Activated CD4-positive, CD25-positive, alpha-beta regulatory T cell (primary cell): ENCODE results near the gene FCN3.
A peak's percentile ranks its signal among the peaks of the same experiment; 100 is the strongest.
"Not testable (repeated sequence)": the region's sequence is repeated elsewhere in the genome, so short reads cannot be mapped to it uniquely, and the experiment has no call there.

Source experiments
- DNase-seq, 4 experiments: peaks; one replicate each; lab custom pipeline; 2025; lab: John Stamatoyannopoulos, UW

FCN3 gene

DNA sequence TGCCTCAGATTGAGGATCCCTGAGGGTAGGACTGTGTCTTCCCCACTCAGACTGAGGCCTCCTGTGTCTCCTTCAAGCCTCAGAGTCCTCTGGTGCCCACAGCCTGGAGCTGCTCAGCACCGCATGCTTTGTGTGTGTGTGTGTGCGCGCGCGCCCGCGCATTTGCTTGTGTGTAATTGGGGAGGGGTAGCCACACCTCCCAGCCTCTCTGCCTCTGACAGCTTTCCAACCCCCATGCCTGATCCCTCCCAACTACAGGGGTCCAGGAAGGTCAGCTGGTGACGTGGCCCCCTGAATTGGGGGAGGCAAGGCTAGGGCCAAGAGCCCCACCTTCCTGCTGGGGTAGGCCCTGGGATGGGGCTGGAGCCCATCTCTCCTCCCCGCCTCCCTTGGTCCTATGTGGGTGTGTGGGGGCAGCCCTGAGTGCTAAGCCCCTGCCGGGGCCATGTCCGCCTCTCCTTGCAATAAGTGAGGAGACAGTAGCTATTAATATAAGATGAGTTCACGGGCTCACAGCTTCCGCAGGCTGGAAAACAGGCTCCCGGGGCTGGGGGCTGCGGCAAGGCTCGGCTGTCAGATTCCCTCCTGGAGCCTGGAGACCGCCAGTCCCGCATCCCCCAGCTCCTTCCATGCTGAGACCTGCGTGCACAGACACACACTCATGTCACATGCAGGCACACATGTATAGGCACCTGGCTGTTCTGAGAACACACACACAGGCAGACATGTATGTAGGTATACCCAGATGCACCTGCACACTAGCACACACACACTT, 24.8 kb upstream of the FCN3 start:
- no peak for DNase-seq

DNA sequence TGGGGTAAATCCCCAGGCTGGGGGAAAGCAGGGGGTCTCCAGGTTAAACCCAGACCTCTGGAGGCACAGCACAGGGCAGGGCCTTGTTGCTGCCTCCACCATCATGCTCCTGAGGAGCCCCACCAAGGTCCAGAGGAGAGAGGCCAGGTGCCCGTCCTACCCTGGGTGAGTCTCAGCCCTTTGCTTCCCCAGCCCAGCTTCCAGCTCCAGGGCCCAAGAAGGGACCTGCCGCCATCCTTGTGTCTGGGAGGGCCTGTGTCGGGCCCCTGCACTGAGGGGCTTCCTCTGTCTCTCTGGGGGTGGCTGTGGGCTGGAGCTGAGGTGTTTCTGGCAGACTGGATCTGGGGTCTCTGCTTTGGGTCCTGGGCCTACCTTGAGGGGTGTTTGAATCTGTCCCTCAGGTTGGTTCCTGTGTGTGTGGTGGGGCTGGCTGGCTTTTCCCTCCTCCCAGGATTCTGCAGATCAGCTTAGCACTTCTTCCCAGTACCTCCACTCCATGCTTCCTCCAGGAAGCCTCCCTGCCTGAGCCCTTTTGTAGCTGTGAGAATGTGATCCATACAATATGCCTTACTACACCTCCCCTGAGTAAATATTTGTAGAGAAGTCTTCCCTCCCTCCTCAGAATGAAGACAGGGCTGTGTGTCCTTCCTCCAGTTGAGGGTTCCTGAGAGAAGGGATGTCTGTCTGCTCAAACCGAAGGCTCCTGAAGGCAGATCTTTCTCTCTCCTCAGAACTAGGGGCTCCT, 24.0 kb upstream of the FCN3 start:
- no peak for DNase-seq

DNA sequence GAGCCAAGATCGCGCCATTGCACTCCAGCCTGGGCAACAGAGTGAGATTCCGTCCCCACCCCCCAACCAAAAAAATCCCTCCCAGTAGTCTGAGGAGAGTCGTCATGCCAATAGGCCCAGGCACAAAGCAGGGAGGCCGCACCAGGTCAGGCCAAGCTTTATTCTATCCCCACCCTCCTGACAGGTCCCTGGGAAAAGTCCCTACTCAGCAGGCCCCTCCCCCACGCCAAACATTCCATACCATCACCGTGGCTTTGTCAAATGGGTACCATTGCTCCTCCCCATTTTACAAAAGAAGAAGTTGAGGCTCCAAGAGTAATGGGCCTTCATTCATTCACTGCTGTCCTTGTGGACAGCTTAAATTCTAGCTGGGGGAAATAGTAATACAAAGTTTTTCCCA, 23.1 kb upstream of the FCN3 start:
- DNase-seq, result no peak

DNA sequence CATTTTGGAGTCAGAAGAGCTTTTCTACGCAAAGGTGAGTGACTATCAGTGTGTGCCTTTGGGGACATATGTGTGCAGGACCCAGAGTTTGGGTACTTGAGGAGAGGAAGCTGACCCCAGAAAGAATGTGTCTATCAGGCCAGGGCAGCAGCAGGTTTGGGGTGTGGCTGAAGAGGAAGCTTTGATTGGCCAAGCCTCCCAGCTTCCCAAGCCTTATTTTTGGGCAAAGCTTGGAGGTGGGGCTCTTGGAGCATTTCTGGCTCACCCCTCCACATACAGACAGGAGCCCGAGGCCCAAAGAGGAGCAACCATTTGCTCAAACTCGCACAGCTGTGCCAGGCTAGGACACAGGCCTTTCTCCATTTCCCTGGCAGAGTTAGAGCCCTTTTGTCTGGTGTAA, 22.5 kb upstream of the FCN3 start:
- no peak for DNase-seq

DNA sequence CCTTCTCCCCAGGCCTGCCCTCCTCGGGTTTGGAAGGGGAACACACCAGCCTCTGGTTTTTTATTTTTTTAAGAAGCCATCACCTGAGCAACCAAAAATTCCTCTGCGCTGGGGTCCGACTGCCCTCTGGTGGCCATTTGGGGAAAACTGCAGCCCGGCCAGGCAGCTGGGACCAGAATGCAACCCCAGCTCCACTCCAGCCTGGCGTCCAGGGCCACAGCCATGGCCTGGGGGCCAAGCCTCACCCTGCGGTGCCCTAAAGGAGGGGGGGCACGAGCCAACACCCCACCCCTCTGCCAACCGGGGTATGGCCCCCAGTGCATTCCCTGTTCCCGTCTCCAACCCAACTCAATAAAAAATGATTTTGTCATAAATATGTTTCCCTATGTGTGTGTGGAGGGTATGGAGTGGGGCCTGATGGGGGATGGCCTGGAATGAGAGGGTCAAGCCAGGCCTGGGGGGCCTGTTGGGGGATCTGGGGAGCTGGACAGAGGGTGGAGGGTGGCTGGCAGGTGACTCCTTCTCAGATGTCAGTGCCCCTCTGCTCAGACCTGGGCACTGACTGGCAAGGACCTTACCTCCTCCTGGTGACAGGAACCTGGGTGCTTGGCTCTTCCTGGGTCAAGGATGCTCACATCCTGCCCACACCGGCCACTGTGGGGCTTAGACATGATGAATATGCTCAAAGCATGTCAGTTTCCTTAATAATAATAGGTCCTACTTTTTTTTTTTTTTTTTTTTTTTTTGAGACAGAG, 21.0 kb upstream of the FCN3 start:
- DNase-seq, result peak; percentile 41 to 64 (median 48)

DNA sequence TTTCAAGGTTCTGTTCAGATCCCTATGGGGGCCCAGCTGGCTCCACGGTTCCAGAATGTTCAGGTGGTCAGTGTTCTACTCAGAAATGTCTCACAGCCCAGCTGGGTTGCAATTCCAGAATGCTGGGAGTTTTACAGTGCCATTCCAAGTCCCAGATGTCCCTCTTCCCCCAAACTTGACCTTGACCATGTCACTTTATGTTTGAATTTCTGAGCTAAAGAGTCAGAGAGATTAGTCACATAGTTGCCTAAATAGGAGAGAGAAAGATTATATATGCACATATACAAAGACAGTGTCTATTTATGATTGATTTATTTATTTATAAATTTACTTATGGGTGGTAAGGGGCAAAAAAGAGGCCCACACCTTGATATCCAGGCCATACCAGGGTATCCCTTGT, 20.3 kb upstream of the FCN3 start:
- no peak for DNase-seq

DNA sequence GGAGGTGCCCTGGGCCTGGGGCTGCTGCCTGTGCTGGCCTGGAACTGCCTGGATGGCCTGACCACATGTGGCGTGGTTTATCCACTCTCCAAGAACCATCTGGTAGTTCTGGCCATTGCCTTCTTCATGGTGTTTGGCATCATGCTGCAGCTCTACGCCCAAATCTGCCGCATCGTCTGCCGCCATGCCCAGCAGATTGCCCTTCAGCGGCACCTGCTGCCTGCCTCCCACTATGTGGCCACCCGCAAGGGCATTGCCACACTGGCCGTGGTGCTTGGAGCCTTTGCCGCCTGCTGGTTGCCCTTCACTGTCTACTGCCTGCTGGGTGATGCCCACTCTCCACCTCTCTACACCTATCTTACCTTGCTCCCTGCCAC, 19.6 kb upstream of the FCN3 start:
- DNase-seq, result no peak

DNA sequence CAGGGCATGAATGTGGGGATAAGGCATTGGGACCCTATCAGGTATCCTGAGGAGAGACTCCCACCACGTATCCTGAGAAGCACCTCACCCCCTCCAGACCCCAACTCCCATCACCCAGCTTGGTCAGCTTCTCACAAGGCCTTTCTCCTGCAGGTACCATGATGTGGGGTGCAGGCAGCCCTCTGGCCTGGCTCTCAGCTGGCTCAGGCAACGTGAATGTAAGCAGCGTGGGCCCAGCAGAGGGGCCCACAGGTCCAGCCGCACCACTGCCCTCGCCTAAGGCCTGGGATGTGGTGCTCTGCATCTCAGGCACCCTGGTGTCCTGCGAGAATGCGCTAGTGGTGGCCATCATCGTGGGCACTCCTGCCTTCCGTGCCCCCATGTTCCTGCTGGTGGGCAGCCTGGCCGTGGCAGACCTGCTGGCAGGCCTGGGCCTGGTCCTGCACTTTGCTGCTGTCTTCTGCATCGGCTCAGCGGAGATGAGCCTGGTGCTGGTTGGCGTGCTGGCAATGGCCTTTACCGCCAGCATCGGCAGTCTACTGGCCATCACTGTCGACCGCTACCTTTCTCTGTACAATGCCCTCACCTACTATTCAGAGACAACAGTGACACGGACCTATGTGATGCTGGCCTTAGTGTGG, 19.1 kb upstream of the FCN3 start:
- DNase-seq, result no peak

DNA sequence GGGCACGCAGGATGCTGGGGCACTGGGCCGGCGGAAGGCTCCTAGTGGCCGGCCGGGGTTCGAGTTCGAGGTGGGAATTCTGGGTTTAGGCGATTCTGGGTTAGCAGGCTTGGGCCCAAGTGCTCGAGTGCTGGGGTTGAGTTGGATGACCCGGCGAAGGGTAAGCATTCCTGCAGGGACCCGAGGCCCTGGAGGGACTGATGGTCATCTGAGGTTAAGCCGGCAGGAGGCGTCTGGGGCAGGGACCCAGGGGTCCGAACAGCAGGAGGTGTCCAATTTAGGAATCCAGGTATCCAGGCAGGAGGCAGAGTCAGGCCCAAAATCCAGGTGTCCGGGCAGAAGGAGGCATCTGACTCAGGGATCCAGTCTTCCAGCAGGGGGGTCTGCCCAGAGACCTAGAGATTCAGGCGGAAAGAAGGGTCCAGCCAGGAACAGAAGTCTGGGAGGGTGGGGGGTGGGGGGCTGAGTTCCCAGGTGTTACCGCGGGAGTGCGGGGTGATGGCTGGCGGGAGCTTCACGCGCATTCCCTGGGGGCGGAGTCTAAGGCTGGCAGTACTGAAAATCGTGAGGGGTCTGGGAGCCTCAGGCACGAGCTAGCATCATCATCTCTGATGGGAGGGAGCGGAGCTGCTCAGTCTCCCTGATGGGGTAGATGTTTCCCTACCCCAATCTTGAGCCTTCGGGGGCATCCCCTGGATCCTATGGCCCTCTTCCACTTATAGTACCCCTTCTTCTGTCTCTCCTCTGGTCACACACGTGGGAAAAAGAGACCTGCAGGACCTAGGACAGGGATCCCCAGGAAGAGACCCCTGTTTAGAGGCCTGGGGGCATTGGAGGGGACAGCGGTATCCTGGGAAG, 18.4 kb upstream of the FCN3 start:
- DNase-seq, result no peak

DNA sequence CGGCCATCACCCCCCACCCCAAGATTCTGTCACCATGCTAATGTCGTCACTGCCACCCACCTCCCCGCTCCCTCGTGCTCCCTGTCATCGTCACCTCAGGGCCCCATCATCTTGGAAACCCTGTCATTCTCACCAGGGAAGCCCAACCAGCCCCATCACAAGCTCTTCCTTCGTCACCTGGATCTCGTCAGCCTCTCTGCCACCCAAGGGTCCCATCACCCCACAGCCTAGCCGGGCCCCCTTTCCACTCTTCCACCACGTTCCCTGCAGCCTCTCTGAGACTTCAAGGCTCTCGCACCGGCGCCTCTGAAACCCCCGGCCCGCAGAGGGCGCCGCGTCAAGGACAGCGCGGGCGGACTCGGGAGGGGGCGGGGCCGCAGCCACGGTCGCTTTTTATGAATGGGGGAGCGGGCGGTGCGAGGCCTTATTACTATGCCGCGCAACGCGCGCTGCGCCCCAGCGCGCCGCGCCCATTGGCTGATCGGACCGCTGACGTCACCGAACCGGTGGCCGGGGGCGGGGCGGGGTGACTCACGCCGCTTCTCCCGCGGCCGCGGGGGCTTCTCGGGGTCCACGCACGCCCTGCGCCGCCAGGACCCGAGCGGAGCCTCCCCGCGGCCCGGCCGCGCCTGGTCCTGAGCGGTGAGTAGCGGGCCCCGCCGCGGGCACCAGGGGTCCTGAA, 17.6 kb upstream of the FCN3 start, which contains the start of gene GPR3:
Gene GPR3 (plus strand): TSS at position 527 of the 682 bp plus-strand sequence. CDS start 1,177 bp downstream, outside the sequence.
- DNase-seq, result peak; percentile 83 to 89 (median 88)

DNA sequence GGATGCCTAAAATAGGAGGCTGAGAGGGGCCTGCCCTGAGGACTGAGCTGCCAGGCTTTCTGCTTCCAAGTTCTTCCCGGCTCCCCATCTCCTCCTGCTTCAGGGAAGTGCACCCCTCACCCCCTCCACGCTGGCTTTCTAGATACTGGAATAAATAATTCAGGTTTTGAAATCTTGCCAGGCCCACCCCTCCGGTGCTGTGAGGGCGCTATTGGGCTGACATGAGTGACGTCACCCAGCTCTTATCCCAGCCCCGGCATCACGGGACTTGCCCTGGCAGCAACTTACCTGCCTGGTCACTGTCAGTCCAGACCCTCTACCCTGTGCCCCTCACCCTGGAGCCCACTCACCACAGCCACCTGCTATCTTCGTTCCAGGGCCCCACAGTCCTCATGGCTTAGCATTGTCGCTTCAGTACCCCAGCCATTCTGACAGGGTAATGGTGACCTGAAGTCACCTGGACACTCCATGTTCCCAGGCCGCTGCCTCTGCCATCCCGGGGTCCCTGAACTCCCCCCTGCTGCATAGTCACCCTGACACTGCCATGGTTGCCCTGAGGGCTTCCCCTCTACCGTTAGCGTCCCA, 17.0 kb upstream of the FCN3 start:
- DNase-seq, result no peak

DNA sequence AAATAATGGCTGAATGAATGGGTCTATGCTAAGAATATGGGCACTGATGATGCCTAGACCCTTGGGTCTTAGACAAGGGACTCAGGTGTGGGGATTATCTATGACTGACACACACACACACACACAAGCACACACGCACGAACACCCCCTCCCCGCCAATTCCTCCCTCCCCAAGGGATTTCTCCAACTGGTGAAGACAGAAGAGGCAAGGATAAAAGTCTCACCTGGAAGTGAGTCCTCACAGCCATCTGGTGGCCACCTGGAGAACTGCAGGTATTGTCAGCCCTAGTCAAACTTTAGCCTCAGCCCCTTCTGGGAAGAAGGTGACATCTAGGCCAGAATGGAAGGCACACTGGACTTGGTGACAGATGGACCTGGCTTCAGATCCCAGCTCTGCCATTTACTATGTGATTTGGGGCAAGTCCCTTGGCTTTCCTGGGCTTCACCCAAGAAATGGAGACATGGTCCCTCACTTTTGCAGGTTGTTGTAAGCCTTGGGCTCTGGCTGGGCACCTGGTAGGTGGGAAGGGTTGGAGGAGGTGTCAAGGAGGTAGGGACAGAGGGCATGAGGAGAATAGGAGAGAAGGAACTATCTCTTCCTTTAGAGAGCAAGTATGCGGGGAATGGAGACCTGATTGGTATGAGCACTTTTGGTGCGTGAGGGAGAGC, 13.8 kb upstream of the FCN3 start:
- peak; percentile 43 to 74 (median 48) for DNase-seq

DNA sequence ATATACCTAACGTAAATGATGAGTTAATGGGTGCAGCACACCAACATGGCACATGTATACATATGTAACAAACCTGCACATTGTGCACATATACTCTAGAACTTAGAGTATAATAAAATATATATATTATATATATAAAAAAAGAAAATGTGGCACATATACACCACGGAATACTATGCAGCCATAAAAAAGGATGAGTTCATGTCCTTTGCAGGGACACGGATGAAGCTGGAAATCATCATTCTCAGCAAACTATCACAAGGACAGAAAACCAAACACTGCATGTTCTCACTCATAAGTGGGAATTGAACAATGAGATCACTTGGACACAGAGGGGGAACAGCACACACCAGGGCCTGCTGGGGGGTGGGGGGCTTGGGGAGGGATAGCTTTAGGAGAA, 10.2 kb upstream of the FCN3 start:
- DNase-seq, result not testable (repeated sequence)

DNA sequence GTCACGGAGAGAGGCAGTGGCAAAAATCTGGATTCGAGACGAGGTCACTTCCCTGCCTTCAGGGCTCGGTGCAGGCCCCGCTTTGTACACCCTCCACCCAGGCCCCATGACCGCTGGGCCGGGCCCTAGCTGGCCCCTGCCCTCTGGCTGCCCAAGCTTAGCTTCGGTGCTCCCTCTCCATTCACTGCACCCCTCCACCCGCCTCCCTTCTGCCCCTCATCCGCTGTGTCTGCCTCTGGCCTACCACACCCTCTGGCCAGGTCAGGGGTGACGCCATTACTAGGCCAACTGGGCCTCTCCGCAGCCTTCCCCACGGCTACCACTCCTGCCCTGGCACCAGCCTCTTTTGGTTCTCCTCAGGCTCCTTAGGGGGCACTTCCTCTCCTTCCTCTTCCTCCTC, 9.0 kb upstream of the FCN3 start:
- DNase-seq, result no peak

DNA sequence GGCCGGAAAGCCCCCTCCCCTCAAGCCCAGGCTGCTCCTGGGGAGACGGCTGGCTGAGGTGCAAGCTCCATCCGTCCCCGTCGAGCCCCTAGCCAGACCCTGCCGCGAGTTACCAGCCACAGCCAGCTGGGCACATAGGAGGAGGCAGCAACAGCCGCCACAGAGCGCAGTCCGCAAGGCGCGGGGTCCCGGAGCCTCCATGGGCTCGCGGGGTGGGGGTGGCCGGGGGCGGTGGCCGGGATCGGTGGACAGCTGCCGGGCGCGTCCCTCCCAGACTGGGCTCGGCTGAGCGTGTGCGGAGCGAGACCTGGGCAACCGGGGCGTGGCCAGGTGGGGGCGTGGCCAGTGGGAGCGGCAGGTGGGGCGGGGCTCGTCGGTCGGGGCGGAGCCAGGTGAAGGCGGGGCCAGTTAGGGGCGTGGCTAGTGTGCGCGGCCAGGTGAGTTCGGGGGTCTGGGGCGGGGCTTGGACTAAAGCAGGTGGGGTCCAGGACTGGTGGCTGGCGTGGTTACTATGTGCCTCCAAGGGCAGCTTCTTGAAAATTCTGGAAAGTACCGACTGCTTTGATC, 8.5 kb upstream of the FCN3 start, which contains the start of gene CD164L2:
Gene CD164L2 (minus strand): TSS at position 295 of the 567 bp plus-strand sequence. CDS start 94 bp downstream, at position 201.
- DNase-seq, result peak in 3 of 4 experiments; percentile 13 to 28 (median 16)

DNA sequence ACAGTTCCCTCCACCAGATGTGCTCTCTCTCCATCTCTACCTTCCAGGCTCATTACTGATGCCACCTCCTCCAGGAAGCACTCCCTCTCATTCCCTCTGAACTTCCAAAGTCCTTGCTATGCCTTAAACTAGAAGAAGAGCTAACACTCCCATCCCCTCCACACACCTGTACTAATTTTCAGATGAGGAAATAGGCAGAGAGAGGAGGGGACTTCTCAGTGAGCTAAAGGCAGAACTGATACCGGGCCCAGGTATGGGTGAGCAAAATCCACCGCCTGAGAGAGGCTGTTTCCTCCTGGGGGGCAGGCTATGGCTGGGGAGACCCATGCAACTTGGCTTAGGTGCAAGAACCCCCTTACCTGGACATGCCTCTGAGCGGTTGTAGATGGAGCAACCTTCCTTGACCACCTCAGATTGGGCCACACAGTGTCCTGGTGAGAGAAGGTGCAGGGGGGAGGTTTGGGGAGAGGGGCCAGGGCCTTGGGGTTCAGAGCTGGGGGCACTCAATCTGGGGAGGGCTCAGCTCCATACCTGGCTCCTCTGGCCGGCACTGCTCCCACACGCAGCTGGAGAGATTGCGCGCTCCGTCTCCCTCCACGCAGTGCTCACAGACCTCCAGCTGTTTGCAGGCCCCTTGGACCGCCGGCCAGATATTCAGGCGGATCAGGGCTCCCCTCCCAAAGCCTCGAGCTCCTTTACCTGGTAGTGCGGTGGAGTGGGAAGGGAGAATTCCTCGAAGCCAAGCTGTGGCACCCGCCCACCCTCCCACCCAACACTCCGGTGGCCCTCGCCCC, 7.5 kb upstream of the FCN3 start:
- no peak for DNase-seq

DNA sequence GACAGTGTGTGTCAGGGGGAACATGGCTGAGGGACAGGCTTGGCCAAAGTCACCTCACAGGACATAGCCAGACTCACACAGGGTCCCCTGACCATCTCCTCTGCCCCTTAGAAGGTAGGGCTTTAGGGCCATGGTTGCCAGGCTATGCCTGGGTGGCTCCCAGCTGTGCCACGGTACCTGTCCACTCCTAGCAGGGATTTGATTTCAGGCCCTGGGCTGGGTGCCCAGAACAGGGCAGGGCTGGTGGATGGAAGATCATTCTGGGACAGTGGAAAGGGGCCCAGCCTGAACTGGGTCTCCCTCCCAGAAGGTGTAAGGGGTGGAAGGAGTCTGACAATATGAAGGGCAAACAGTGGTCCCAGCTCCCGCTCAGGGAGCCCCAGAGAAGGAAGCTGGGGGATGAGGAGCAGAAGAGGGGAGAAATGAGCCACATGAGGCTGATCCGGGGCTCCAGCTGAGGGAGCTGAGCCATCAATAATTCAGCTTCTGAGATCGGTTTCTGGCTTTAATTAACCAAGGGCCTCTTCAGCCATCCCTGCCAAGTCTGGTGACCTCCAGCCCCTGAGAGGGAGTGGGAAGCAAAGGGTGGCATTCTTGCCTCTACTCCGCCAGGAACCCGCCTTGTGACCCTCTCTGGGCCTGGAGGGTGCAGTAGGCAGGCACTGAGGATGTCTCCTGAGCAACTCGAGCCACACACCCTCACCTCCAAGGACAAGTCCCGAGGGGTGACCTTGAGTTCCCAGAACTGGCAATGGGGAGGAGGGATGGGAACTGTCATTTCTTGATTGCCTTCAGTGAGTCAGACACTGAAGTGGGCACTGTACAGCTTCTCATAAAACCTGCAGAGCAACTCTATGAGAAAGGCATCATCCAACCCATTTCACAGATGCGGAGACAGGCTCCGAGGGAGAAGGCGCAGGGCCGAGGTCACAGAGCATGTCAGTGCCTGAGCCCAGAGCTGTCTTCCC, 6.4 kb upstream of the FCN3 start:
- DNase-seq, result no peak
